HCT116 (cell line): Measurements from ENCODE around the gene TIMM10. TPM values are rescaled to one million over a fixed set of nuclear protein-coding genes. Genes with fewer than 3 reads are reported as not detected.

Experiments
- ATAC-seq: fragments of 200-7000 bp; cut with Tn5 transposase; 2 replicates; pipeline ENCODE4 v1.9.1; 2020; ENCODE audit warnings: mild to moderate bottlenecking, moderate library complexity
- BruUV-seq: library from RNA; stranded (reverse); fragments of 400-500 nt; replicated peaks from 2 replicates; lab custom pipeline; 2021; lab: Mats Ljungman, UMichigan
- CTCF ChIA-PET: fragments of 300-600 bp; sonication (Branson Sonifier 250); formaldehyde crosslinking; loops from one replicate; lab custom pipeline; 2021; ENCODE audit warnings: antibody characterized with exemption; lab: Charles Lee
- POLR2A ChIA-PET: fragments of 300-600, 350-600 bp; sonication (Branson Sonifier 250); formaldehyde crosslinking; loops from one replicate; lab custom pipeline; 2021; ENCODE audit warnings: antibody characterized with exemption; lab: Charles Lee
- RAD21 ChIA-PET, 2 experiments: fragments of 300-600 bp; sonication (Branson Sonifier 250); formaldehyde crosslinking; loops; one replicate each; lab custom pipeline; 2023; ENCODE audit warnings: low total read pairs in 2 of 2; ENCODE audit not compliant: uncharacterized antibody in 2 of 2, unreplicated experiment in 2 of 2, low non-redundant PET in 1 of 2; lab: Charles Lee
- DNase-seq: peaks from one replicate; pipeline ENCODE4 v3.0.0-alpha.2; 2010; ENCODE audit warnings: low read depth, low spot score
- H2AFZ ChIP-seq: fragments of 200-600 bp; shearing (Covaris generic), sonication (generic); 2 replicates; pipeline ENCODE4 v1.6.1; 2017; ENCODE audit warnings: low read depth, mixed run types, mixed read lengths, antibody characterized with exemption, low read length; ENCODE audit not compliant: poor library complexity, severe bottlenecking
- H3K27ac ChIP-seq: 2 replicates; pipeline ENCODE4 v1.5.1; 2012; ENCODE audit warnings: low read depth, low read length
- H3K27me3 ChIP-seq: fragments of 200-600 bp; sonication (generic); 2 replicates; pipeline ENCODE4 v1.6.1; 2016; ENCODE audit warnings: mixed run types, low read length, mixed read lengths; ENCODE audit not compliant: insufficient read depth
- H3K36me3 ChIP-seq, 2 experiments: fragments of 200-500 bp in 1 of 2; fragments of 200-600 bp in 1 of 2; sonication (Bioruptor generic) in 1 of 2; sonication (generic) in 1 of 2; 2 replicates each; pipeline versions ENCODE4 v1.5.1 to v1.6.1; 2014 to 2016; ENCODE audit warnings: low read length in 2 of 2, inconsistent platforms in 1 of 2, mixed read lengths in 1 of 2, mixed run types in 1 of 2; ENCODE audit not compliant: insufficient read depth in 2 of 2, control insufficient read depth in 1 of 2
- H3K4me1 ChIP-seq, 2 experiments: fragments of 200-600 bp in 1 of 2; sonication (generic) in 1 of 2; 2 replicates each; pipeline versions ENCODE4 v1.5.1 to v1.6.1; 2012 to 2017; ENCODE audit warnings: low read length in 2 of 2, inconsistent platforms in 1 of 2, mild to moderate bottlenecking in 1 of 2, mixed read lengths in 1 of 2, mixed run types in 1 of 2, moderate library complexity in 1 of 2; ENCODE audit not compliant: insufficient read depth in 2 of 2, control insufficient read depth in 1 of 2
- H3K4me2 ChIP-seq: fragments of 200-600 bp; sonication (generic); 2 replicates; pipeline ENCODE4 v1.6.1; 2017; ENCODE audit warnings: mixed run types, low read length, mixed read lengths
- H3K4me3 ChIP-seq, 2 experiments: fragments of 200-600 bp in 1 of 2; sonication (generic) in 1 of 2; replicated peaks in 1 of 2; 2 replicates each; pipeline ENCODE4 v1.5.1; 2011 to 2016; ENCODE audit warnings: low read length in 2 of 2, control low read depth in 1 of 2, low read depth in 1 of 2, mild to moderate bottlenecking in 1 of 2, mixed read lengths in 1 of 2, mixed run types in 1 of 2
- H3K79me2 ChIP-seq: fragments of 200-600 bp; sonication (generic); 2 replicates; pipeline ENCODE4 v1.6.1; 2017; ENCODE audit warnings: mild to moderate bottlenecking, mixed run types, low read length, moderate library complexity, mixed read lengths; ENCODE audit not compliant: insufficient read depth
- H3K9ac ChIP-seq: fragments of 200-600 bp; sonication (generic); 2 replicates; pipeline ENCODE4 v1.6.1; 2016; ENCODE audit warnings: low read length, mixed read lengths
- H3K9me2 ChIP-seq: fragments of 200-600 bp; sonication (generic), shearing (Covaris generic); 2 replicates; pipeline ENCODE4 v1.6.1; 2017; ENCODE audit warnings: mixed run types, mild to moderate bottlenecking, moderate library complexity; ENCODE audit not compliant: insufficient read depth
- H3K9me3 ChIP-seq, 2 experiments: fragments of 200-500 bp in 1 of 2; fragments of 200-600 bp in 1 of 2; sonication (Bioruptor generic) in 1 of 2; sonication (generic) in 1 of 2; 2 replicates each; pipeline ENCODE4 v1.6.1; 2014 to 2017; ENCODE audit warnings: low read length in 2 of 2, mixed read lengths in 2 of 2, inconsistent platforms in 1 of 2, low read depth in 1 of 2, mild to moderate bottlenecking in 1 of 2, mixed run types in 1 of 2, moderate library complexity in 1 of 2; ENCODE audit not compliant: control insufficient read depth in 1 of 2, insufficient read depth in 1 of 2
- H4K20me1 ChIP-seq: fragments of 200-600 bp; sonication (generic), shearing (Covaris generic); 2 replicates; pipeline ENCODE4 v1.6.1; 2017; ENCODE audit warnings: mixed run types, mild to moderate bottlenecking, moderate library complexity; ENCODE audit not compliant: insufficient read depth
- CBX3 ChIP-seq: IDR thresholded peaks from 2 replicates; pipeline ENCODE4 v1.6.1; 2012; ENCODE audit warnings: low read depth
- CEBPB ChIP-seq: IDR thresholded peaks from 2 replicates; pipeline ENCODE4 v1.6.1; 2012; ENCODE audit warnings: low read depth
- EGR1 ChIP-seq: IDR thresholded peaks from 2 replicates; pipeline ENCODE4 v1.6.1; 2012; ENCODE audit warnings: low read depth
- EZH2phosphoT487 ChIP-seq: fragments of 200-600 bp; IDR thresholded peaks from 2 replicates; pipeline ENCODE4 v1.6.1; 2018; ENCODE audit warnings: antibody characterized with exemption, borderline replicate concordance
- SIN3A ChIP-seq: IDR thresholded peaks from 2 replicates; pipeline ENCODE4 v1.6.1; 2012; ENCODE audit warnings: low read depth
- YY1 ChIP-seq: IDR thresholded peaks from 2 replicates; pipeline ENCODE4 v1.6.1; 2011; ENCODE audit warnings: low read length, low read depth, moderate library complexity, mild to moderate bottlenecking; ENCODE audit not compliant: insufficient replicate concordance; ENCODE audit errors: extremely low read depth
- ZFX ChIP-seq: fragments of 450-650 bp; IDR thresholded peaks from 2 replicates; pipeline ENCODE4 v1.6.1; 2017
- intact Hi-C: fragments of 100-400 bp; cut with micrococcal nuclease; formaldehyde crosslinking; loops from 2 replicates; pipeline ENCODE4 v1.10.0; 2022
- total RNA-seq: library from RNA; stranded (reverse); gene quantifications from one replicate; pipeline ENCODE4 v1.2.1, GENCODE V29; 2021; ENCODE audit not compliant: unreplicated experiment
- TF ChIP-seq, protein P1 (sequence below): IDR thresholded peaks from 2 replicates; pipeline ENCODE4 v1.6.1; 2012; ENCODE audit warnings: low read depth

Gene TIMM10
- total RNA-seq, 1 experiment from 2014 or later: 65.6 TPM

DNA sequence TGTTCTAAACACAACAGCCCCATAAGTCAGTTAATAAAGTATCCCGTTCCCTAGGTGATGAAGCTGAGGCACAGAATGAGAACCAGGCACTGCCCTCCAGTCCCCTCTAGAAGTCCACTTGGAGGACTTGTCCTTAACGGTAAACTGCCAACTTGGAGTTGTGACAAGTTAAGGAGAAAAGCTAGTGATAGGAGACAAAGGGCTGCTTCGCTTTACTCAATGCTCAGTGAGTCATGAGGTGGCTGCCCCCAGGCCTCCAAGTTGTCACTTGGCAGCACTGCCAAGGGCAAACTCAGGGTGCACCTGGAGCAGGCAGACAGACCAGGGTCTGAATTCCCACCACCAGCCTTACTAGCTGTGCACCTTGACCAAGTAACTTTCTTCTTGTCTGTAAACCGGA lies 28.6 kb downstream of the TIMM10 start:
- Histone ChIP-seq H3K4me3 (no peak overlapping the region), H3K79me2 (no peaks in the 10 kb centered on the region), H2AFZ (no peak overlapping the region), H3K9me3 (no peaks in the 10 kb centered on the region), H3K27me3 (no peaks in the 10 kb centered on the region), H4K20me1 (no peaks in the 10 kb centered on the region), H3K9me2 (no peaks in the 10 kb centered on the region), H3K27ac (no peak overlapping the region), H3K36me3 (no peaks in the 10 kb centered on the region), H3K9ac (no peak overlapping the region), H3K4me1 (peaks cover 9 to 17% of the 10 kb centered on the region in 2 experiments; a peak in 3 of 4 replicates), H3K4me2 (no peak overlapping the region)
- BruUV-seq: no TSS peak
- intact Hi-C loops: no loop called here
- ATAC-seq (no peak), DNase-seq (no peak)
- RAD21 ChIA-PET: interaction anchor here in 1 of 2 experiments (0.7 kb wide), 1 partner anchor 9 kb away, joined by 4 read pairs; no protein-coding TSS in a partner anchor
- TF ChIP-seq EGR1 (no peak), CBX3 (no peak), ZFX (no peak), EZH2phosphoT487 (no peak), SIN3A (no peak), CEBPB (no peak), YY1 (no peak)
- TF ChIP-seq, protein P1, sequence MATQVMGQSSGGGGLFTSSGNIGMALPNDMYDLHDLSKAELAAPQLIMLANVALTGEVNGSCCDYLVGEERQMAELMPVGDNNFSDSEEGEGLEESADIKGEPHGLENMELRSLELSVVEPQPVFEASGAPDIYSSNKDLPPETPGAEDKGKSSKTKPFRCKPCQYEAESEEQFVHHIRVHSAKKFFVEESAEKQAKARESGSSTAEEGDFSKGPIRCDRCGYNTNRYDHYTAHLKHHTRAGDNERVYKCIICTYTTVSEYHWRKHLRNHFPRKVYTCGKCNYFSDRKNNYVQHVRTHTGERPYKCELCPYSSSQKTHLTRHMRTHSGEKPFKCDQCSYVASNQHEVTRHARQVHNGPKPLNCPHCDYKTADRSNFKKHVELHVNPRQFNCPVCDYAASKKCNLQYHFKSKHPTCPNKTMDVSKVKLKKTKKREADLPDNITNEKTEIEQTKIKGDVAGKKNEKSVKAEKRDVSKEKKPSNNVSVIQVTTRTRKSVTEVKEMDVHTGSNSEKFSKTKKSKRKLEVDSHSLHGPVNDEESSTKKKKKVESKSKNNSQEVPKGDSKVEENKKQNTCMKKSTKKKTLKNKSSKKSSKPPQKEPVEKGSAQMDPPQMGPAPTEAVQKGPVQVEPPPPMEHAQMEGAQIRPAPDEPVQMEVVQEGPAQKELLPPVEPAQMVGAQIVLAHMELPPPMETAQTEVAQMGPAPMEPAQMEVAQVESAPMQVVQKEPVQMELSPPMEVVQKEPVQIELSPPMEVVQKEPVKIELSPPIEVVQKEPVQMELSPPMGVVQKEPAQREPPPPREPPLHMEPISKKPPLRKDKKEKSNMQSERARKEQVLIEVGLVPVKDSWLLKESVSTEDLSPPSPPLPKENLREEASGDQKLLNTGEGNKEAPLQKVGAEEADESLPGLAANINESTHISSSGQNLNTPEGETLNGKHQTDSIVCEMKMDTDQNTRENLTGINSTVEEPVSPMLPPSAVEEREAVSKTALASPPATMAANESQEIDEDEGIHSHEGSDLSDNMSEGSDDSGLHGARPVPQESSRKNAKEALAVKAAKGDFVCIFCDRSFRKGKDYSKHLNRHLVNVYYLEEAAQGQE: no peak
- POLR2A ChIA-PET: no interaction called here
- CTCF ChIA-PET: interaction anchor here (0.8 to 2.1 kb wide), 2 partner anchors 9 to 143 kb away, joined by 4 to 36 read pairs; no protein-coding TSS in a partner anchor
